ENCODE data around the gene TXLNG.
"Not testable (repeated sequence)": the region's sequence is repeated elsewhere in the genome, so short reads cannot be mapped to it uniquely, and the experiment has no call there.

TXLNG gene

GRCh38 chrX:16855363-16856075 is 69.3 kb downstream of the TXLNG start:
- H3K4me3 ChIP-seq (ENCODE audit: low read depth, low read length), result no peak overlapping the region
- H3K36me3 ChIP-seq (ENCODE audit: control insufficient read depth in 2 of 2, insufficient read depth in 1 of 2, low read length in 2 of 2), result peaks cover 94 to 98% of the 10 kb centered on the region in 2 experiments
- no peak for TF ChIP-seq SCRT1 (tag by site-specific recombination; IDR thresholded peaks at IDR 0.05; ENCODE audit: borderline replicate concordance)
- TF ChIP-seq PRDM10 (tag by site-specific recombination; IDR thresholded peaks at IDR 0.05), result peak; percentile 55
- ChIA-PET POLR2A (interaction anchor here (0.7 to 1.6 kb wide), 3 partner anchors 8 to 18 kb away, joined by 4 to 8 read pairs (median 4); no protein-coding TSS in a partner anchor), CTCF (interaction anchor here (0.6 to 2.0 kb wide), 3 partner anchors 27 to 191 kb away, joined by 3 to 10 read pairs (median 4); no protein-coding TSS in a partner anchor)
- H3K9me3 ChIP-seq (ENCODE audit: control insufficient read depth, insufficient read depth, low read depth, low read length), result no peaks in the 10 kb centered on the region
- no peaks in the 10 kb centered on the region for H3K4me1 ChIP-seq (ENCODE audit: control insufficient read depth, insufficient read depth, low read length)
- no peak overlapping the region for H3K27ac ChIP-seq (ENCODE audit: extremely low read depth, low read depth, low read length)

GRCh38 chrX:16856076-16856404 is 69.8 kb downstream of the TXLNG start:
- H3K36me3 ChIP-seq (ENCODE audit: control insufficient read depth in 2 of 2, insufficient read depth in 1 of 2, low read length in 2 of 2), result peaks cover 92 to 97% of the 10 kb centered on the region in 2 experiments
- TF ChIP-seq BCL11A (tag by site-specific recombination; IDR thresholded peaks at IDR 0.05; ENCODE audit: low read depth) (peak; percentile 34; the same call in 1 of the 2 replicates), ZBTB17 (tag by site-specific recombination; IDR thresholded peaks at IDR 0.05) (peak; percentile 47; the same call in 1 of the 2 replicates), HIC1 (tag by site-specific recombination; IDR thresholded peaks at IDR 0.05) (peak; percentile 80), GLIS1 (tag by site-specific recombination; IDR thresholded peaks at IDR 0.05) (peak; percentile 62), ZNF449 (tag by site-specific recombination; IDR thresholded peaks at IDR 0.05) (peak; percentile 32; the same call in 1 of the 2 replicates), PRDM1 (tag by site-specific recombination; IDR thresholded peaks at IDR 0.05) (peak; percentile 56; the same call in 1 of the 2 replicates), ZNF639 (tag by site-specific recombination; IDR thresholded peaks at IDR 0.05) (peak; percentile 41; the same call in 1 of the 2 replicates), ZNF629 (tag by site-specific recombination; IDR thresholded peaks at IDR 0.05) (peak; percentile 63; the same call in 1 of the 2 replicates), SP7 (tag by site-specific recombination; IDR thresholded peaks at IDR 0.05) (peak; percentile 41; the same call in 1 of the 2 replicates), ZNF623 (tag by site-specific recombination; IDR thresholded peaks at IDR 0.05) (peak; percentile 73), GLIS2 (tag by site-specific recombination; IDR thresholded peaks at IDR 0.05) (0 out of 2 replicates have a peak, but pooled peaks have one; percentile 44), INSM2 (tag by site-specific recombination; IDR thresholded peaks at IDR 0.05) (peak; percentile 59; the same call in 1 of the 2 replicates), ZNF362 (tag by site-specific recombination; IDR thresholded peaks at IDR 0.05) (peak; percentile 83; the same call in 1 of the 2 replicates), KLF8 (tag by site-specific recombination; IDR thresholded peaks at IDR 0.05) (peak; percentile 49; the same call in 1 of the 2 replicates), ZSCAN5A (tag by site-specific recombination; IDR thresholded peaks at IDR 0.05) (0 out of 2 replicates have a peak, but pooled peaks have one; percentile 10)
- not testable (repeated sequence) for H3K4me1 ChIP-seq (ENCODE audit: control insufficient read depth, insufficient read depth, low read length); H3K4me3 ChIP-seq (ENCODE audit: low read depth, low read length); H3K27ac ChIP-seq (ENCODE audit: extremely low read depth, low read depth, low read length); H3K9me3 ChIP-seq (ENCODE audit: control insufficient read depth, insufficient read depth, low read depth, low read length)
- CTCF ChIA-PET, result interaction anchor here (1.4 to 2.0 kb wide), 2 partner anchors 26 to 190 kb away, joined by 4 to 10 read pairs; no protein-coding TSS in a partner anchor
- POLR2A ChIA-PET, result interaction anchor here (0.7 to 1.6 kb wide), 3 partner anchors 8 to 17 kb away, joined by 4 to 8 read pairs (median 4); no protein-coding TSS in a partner anchor
